Activated CD4-positive, alpha-beta memory T cell treated with anti-CD3 and anti-CD28 coated beads, Interleukin-2, amount 10 ng/mL, durations not matched to agents 7 days and 5 days (primary cell): Measurements from ENCODE around the gene TFAP2A. TPM values are rescaled to one million over a fixed set of nuclear protein-coding genes. Genes with fewer than 3 reads are reported as not detected.

Source experiments
- CTCF ChIA-PET: fragments of 350-600 bp; sonication (Branson Sonifier 250); formaldehyde crosslinking; loops from one replicate; lab custom pipeline; 2021; ENCODE audit warnings: antibody characterized with exemption, inconsistent platforms; lab: Charles Lee
- POLR2A ChIA-PET: fragments of 350-600 bp; sonication (Branson Sonifier 250); formaldehyde crosslinking; loops from one replicate; lab custom pipeline; 2021; ENCODE audit warnings: antibody characterized with exemption; lab: Charles Lee
- DNase-seq: peaks from one replicate; pipeline ENCODE4 v3.0.0-alpha.2; 2020
- H3K27ac Mint-ChIP-seq: one replicate; pipeline ENCODE4 v1.8.0; 2021; ENCODE audit warnings: mild to moderate bottlenecking, mixed read lengths
- H3K27me3 Mint-ChIP-seq: one replicate; pipeline ENCODE4 v1.8.0; 2021; ENCODE audit warnings: mixed read lengths
- H3K36me3 Mint-ChIP-seq: one replicate; pipeline ENCODE4 v1.8.0; 2021; ENCODE audit warnings: low read depth, mixed read lengths
- H3K4me1 Mint-ChIP-seq: one replicate; pipeline ENCODE4 v1.8.0; 2021; ENCODE audit warnings: mixed read lengths
- H3K4me3 Mint-ChIP-seq: one replicate; pipeline ENCODE4 v1.8.0; 2021; ENCODE audit warnings: mild to moderate bottlenecking, mixed read lengths
- H3K9me3 Mint-ChIP-seq: one replicate; pipeline ENCODE4 v1.8.0; 2021; ENCODE audit warnings: mixed read lengths
- total RNA-seq, 2 experiments: library from RNA; stranded (reverse); gene quantifications; one replicate each; pipeline ENCODE4 v1.2.3, GENCODE V29; 2021

Gene TFAP2A
- total RNA-seq, 2 experiments from 2014 or later, result 0.20 TPM; not detected in 1

- no peak overlapping the region for H3K27ac Mint-ChIP-seq
- H3K36me3 Mint-ChIP-seq, result no peaks in the 10 kb centered on the region
- POLR2A ChIA-PET, result no interaction called here
- H3K4me3 Mint-ChIP-seq, result no peak overlapping the region
- no peaks in the 10 kb centered on the region for H3K27me3 Mint-ChIP-seq
- H3K4me1 Mint-ChIP-seq, result no peaks in the 10 kb centered on the region
- DNase-seq, result no peak
- H3K9me3 Mint-ChIP-seq, result no peaks in the 10 kb centered on the region
- CTCF ChIA-PET, result no interaction called here
These were observed 41.1 kb downstream of the TFAP2A start for GRCh38 chr6:10373642-10374359.

DNA sequence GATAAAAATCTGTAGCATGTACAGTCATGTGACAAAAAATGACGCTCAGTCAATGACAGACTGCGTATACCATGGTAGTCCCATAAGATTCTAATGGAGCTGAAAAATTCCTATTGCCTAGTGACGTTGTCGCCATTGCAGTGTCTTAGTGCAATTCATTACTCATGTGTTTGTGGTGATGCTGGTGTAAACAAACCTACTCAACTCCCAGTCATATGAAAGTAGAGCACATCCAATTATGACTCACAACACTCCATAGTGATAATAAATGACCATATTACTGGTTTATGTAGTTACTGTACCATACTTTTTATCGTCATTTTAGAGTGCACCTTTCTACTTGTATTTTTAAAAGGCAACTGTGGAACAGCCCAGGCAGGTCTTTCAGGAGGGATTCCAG, 45.0 kb downstream of the TFAP2A start:
- no peaks in the 10 kb centered on the region for H3K4me1 Mint-ChIP-seq

GRCh38 chr6:10368861-10369260, 46.0 kb downstream of the TFAP2A start:
- Mint-ChIP-seq H3K27ac (no peak overlapping the region), H3K4me1 (no peaks in the 10 kb centered on the region), H3K4me3 (no peak overlapping the region), H3K36me3 (no peaks in the 10 kb centered on the region), H3K27me3 (no peaks in the 10 kb centered on the region), H3K9me3 (no peaks in the 10 kb centered on the region)
- CTCF ChIA-PET, result no interaction called here
- POLR2A ChIA-PET, result no interaction called here
- DNase-seq, result no peak

More for the DNA sequence above, 45.0 kb downstream of the TFAP2A start:
- ChIA-PET POLR2A (no interaction called here), CTCF (no interaction called here)
- DNase-seq, result no peak
- Mint-ChIP-seq H3K27me3 (no peaks in the 10 kb centered on the region), H3K9me3 (no peaks in the 10 kb centered on the region), H3K27ac (no peak overlapping the region), H3K4me3 (no peak overlapping the region), H3K36me3 (no peaks in the 10 kb centered on the region)

DNA sequence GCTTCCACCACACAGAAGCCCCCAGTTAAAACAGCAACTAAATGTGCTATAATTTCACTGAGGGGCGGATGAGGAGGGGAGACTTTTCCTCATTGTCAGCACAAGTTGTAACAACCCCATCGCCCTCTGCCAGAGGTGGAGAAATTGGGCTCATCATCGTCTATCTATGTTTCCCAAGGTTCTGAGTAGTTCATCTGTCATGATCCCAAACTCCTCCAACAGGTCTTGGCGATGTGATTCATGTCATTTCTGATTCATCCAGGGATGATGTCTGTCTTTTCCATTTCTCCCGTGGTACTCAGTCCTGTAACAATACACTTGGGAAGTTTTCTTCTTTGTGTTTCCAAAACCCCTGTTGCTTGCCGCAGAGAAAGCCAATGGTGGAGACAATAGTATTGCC, 51.0 kb downstream of the TFAP2A start:
- no peak for DNase-seq
- H3K27ac Mint-ChIP-seq, result no peak overlapping the region

GRCh38 chr6:10362300-10362699, 52.6 kb downstream of the TFAP2A start:
- Mint-ChIP-seq H3K27ac (no peak overlapping the region), H3K27me3 (no peaks in the 10 kb centered on the region), H3K36me3 (no peaks in the 10 kb centered on the region), H3K9me3 (no peaks in the 10 kb centered on the region), H3K4me1 (no peaks in the 10 kb centered on the region), H3K4me3 (no peak overlapping the region)
- no peak for DNase-seq
- ChIA-PET CTCF (interaction anchor here (0.6 kb wide), 1 partner anchor 242 kb away, joined by 3 read pairs; no protein-coding TSS in a partner anchor), POLR2A (interaction anchor here (0.6 kb wide), 1 partner anchor 123 kb away, joined by 3 read pairs; no protein-coding TSS in a partner anchor)

More for the DNA sequence above, 51.0 kb downstream of the TFAP2A start:
- Mint-ChIP-seq H3K4me3 (no peak overlapping the region), H3K36me3 (no peaks in the 10 kb centered on the region), H3K4me1 (no peaks in the 10 kb centered on the region), H3K27me3 (no peaks in the 10 kb centered on the region), H3K9me3 (no peaks in the 10 kb centered on the region)
- ChIA-PET CTCF (no interaction called here), POLR2A (no interaction called here)

GRCh38 chr6:10361428-10361827, 53.4 kb downstream of the TFAP2A start:
- DNase-seq, result no peak
- POLR2A ChIA-PET, result no interaction called here
- H3K9me3 Mint-ChIP-seq, result no peaks in the 10 kb centered on the region
- H3K4me1 Mint-ChIP-seq, result no peaks in the 10 kb centered on the region
- no peaks in the 10 kb centered on the region for H3K36me3 Mint-ChIP-seq
- CTCF ChIA-PET, result no interaction called here
- H3K4me3 Mint-ChIP-seq, result no peak overlapping the region
- H3K27ac Mint-ChIP-seq, result no peak overlapping the region
- H3K27me3 Mint-ChIP-seq, result no peaks in the 10 kb centered on the region

DNA sequence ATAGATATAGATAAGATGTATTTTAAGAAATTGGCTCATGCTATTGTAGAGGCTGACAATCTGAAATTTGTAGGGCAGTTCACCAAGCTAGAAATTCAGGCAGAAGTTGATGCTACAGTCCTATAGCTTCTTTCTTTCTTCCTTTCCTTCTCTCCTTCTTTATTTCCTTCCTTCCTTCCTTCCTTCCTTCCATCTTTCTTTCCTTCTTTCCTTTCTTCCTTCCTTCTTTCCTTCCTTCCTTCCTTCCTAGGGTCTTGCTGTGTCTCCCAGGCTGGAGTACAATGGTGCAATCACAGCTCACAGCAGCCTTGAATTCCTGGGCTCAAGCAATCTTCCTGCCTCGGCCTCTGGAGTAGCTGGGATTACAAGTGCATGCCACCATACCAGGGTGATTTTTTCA, 55.3 kb downstream of the TFAP2A start:
- ChIA-PET POLR2A (no interaction called here), CTCF (no interaction called here)
- Mint-ChIP-seq H3K9me3 (no peaks in the 10 kb centered on the region), H3K27me3 (no peaks in the 10 kb centered on the region), H3K4me3 (no peak overlapping the region), H3K27ac (no peak overlapping the region), H3K36me3 (no peaks in the 10 kb centered on the region), H3K4me1 (no peaks in the 10 kb centered on the region)
- DNase-seq, result no peak

DNA sequence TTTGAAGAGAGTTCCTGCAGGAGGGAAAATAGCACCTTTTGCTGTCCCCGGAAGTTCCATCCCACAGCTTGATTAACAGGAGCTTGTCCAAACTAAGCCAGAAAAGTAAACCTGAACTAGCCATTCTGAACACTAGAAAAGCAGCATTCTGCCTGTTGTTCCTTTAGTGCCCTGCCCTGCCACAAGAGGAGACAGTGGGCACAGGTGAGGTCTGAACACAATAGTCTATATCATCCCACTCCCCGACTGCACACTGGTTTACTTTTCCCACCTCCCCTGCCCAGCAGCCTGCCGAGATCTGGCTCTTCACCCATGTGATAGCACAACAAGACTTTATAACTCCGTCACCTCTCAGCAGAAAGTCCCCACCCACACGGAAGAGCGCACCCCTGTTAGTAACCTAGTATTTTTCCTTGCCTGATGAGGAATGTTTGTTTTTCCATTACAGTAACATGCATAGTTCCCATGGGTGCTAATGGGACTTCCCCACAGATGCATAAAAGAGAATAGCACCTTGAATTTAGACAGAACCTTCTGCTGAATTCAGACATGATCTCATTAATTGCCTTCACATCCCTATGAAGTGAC, 59.7 kb downstream of the TFAP2A start:
- no peaks in the 10 kb centered on the region for H3K27me3 Mint-ChIP-seq
- no peak overlapping the region for H3K4me3 Mint-ChIP-seq
- H3K4me1 Mint-ChIP-seq, result no peaks in the 10 kb centered on the region
- no peaks in the 10 kb centered on the region for H3K36me3 Mint-ChIP-seq
- no peak overlapping the region for H3K27ac Mint-ChIP-seq
- no peaks in the 10 kb centered on the region for H3K9me3 Mint-ChIP-seq
- ChIA-PET POLR2A (no interaction called here), CTCF (no interaction called here)
- DNase-seq, result no peak

- no peak overlapping the region for H3K27ac Mint-ChIP-seq
- CTCF ChIA-PET, result no interaction called here
- no peaks in the 10 kb centered on the region for H3K27me3 Mint-ChIP-seq
- DNase-seq, result no peak
- POLR2A ChIA-PET, result no interaction called here
- no peaks in the 10 kb centered on the region for H3K4me1 Mint-ChIP-seq
- H3K36me3 Mint-ChIP-seq, result no peaks in the 10 kb centered on the region
- H3K9me3 Mint-ChIP-seq, result no peaks in the 10 kb centered on the region
- no peak overlapping the region for H3K4me3 Mint-ChIP-seq
These were observed 63.1 kb downstream of the TFAP2A start for GRCh38 chr6:10351791-10352190.

DNA sequence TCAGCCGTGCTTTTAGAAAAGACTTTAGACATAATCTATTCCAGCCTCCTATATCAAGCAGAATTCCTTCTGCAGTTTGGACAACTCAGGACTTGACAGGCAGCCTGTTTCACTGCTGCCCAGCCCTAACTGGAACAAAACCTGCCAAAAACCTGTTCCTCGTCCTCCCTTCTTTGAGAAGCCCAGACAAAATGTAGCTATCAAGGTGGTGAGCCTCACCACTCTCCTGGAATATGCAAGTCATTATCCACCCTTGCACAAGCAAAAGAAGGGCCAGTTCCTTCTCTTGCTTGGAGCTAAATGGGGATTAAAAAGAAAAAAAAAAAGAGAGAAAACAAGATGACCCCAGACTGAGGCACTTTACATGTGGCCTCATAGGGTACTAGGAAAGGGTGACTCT, 64.2 kb downstream of the TFAP2A start:
- no peak for DNase-seq
- Mint-ChIP-seq H3K27ac (no peak overlapping the region), H3K4me1 (no peaks in the 10 kb centered on the region), H3K27me3 (no peaks in the 10 kb centered on the region), H3K36me3 (no peaks in the 10 kb centered on the region), H3K4me3 (no peak overlapping the region), H3K9me3 (no peaks in the 10 kb centered on the region)
- POLR2A ChIA-PET, result no interaction called here
- CTCF ChIA-PET, result no interaction called here

DNA sequence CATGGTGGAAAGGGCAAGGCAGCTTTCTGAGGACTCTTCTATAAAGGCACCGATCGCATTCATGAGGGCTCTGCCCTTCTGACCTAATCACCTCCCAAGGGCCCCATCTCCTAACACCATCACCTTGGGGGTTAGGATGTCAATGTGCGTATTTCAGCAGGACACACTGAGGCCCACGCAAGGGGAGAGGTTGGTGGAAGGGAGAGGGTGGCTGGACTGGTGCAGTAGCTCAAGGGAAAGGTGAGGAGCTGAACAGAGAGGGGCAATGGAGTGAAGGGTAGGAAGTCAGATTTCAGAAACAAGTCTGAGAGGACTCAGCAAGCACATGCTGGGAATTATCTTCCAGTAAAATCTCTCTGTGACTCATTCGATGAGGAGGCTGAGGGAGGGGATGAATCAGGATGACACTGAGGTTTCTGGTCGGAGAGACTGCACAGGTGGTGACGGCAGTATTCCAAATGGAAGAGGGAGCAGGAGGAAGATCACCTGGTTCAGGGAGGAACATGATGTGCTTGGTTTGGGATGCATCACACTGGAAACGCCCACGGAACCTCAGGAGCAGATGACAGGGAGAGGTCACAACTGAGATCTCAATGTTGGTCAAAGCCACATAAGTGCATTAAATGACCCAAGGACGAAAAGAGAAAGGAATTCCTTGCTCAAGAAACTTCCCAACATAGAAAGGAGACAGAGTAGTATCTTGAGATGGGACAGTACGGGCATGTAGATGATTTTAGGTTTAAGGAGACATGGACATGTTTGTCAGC, 67.1 kb downstream of the TFAP2A start:
- H3K27ac Mint-ChIP-seq, result no peak overlapping the region
- no peak for DNase-seq
- no peaks in the 10 kb centered on the region for H3K9me3 Mint-ChIP-seq
- CTCF ChIA-PET, result no interaction called here
- POLR2A ChIA-PET, result no interaction called here
- no peaks in the 10 kb centered on the region for H3K36me3 Mint-ChIP-seq
- no peaks in the 10 kb centered on the region for H3K4me1 Mint-ChIP-seq
- H3K27me3 Mint-ChIP-seq, result no peaks in the 10 kb centered on the region
- no peak overlapping the region for H3K4me3 Mint-ChIP-seq
